WERI-Rb-1 (cell line): ENCODE measurements around the gene NRXN2.
A peak's percentile ranks its signal among the peaks of the same experiment; 100 is the strongest.

Source experiments
- DNase-seq: peaks from one replicate; pipeline ENCODE4 v3.0.0-alpha.2; 2020
- H3K27ac ChIP-seq: fragments of 250-450 bp; sonication (Bioruptor Pico); 2 replicates; pipeline ENCODE4 v1.5.1; 2020; ENCODE audit warnings: mild to moderate bottlenecking, moderate library complexity
- H3K27me3 ChIP-seq: fragments of 250-450 bp; sonication (Bioruptor Pico); 2 replicates; pipeline ENCODE4 v1.5.1; 2021; ENCODE audit warnings: mild to moderate bottlenecking, low read depth, moderate library complexity; ENCODE audit not compliant: insufficient read depth, severe bottlenecking
- H3K36me3 ChIP-seq: fragments of 250-450 bp; sonication (Bioruptor Pico); 2 replicates; pipeline ENCODE4 v1.5.1; 2020; ENCODE audit warnings: mild to moderate bottlenecking, moderate library complexity
- H3K4me3 ChIP-seq: 2 replicates; pipeline ENCODE4 v1.5.1; 2011; ENCODE audit warnings: low read depth, mild to moderate bottlenecking, control low read depth, low read length
- H3K9me3 ChIP-seq: fragments of 250-450 bp; sonication (Bioruptor Pico); 2 replicates; pipeline ENCODE4 v1.5.1; 2021; ENCODE audit warnings: mild to moderate bottlenecking, moderate library complexity; ENCODE audit not compliant: severe bottlenecking
- TF ChIP-seq, protein P1 (sequence below): IDR thresholded peaks from 2 replicates; pipeline ENCODE4 v1.5.1; 2011; ENCODE audit warnings: low read depth, mild to moderate bottlenecking, control low read depth, inconsistent platforms, low read length

Gene NRXN2

DNA sequence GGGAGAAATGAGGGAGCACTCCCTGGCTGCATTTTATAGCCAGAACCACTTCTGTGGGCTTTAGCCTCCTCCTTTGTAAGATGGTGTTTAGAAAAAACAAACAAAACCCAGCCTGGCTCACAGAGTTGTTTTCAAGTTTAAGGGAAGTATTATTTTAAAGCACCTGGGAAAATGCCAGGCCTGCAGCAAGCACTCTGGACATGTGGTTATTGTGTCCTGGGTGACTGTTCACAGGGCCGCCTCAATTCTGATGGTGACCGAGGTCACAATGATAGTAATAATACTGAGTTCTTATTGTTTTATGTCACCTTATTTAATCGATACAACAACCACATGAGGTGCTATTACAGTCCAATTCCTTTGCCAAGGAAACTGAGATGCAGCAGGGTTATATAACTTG is 152.7 kb downstream of the NRXN2 start:
- Histone ChIP-seq H3K27ac (no peak overlapping the region), H3K9me3 (no peaks in the 10 kb centered on the region), H3K27me3 (no peaks in the 10 kb centered on the region), H3K4me3 (no peak overlapping the region), H3K36me3 (no peaks in the 10 kb centered on the region)
- TF ChIP-seq, protein P1, sequence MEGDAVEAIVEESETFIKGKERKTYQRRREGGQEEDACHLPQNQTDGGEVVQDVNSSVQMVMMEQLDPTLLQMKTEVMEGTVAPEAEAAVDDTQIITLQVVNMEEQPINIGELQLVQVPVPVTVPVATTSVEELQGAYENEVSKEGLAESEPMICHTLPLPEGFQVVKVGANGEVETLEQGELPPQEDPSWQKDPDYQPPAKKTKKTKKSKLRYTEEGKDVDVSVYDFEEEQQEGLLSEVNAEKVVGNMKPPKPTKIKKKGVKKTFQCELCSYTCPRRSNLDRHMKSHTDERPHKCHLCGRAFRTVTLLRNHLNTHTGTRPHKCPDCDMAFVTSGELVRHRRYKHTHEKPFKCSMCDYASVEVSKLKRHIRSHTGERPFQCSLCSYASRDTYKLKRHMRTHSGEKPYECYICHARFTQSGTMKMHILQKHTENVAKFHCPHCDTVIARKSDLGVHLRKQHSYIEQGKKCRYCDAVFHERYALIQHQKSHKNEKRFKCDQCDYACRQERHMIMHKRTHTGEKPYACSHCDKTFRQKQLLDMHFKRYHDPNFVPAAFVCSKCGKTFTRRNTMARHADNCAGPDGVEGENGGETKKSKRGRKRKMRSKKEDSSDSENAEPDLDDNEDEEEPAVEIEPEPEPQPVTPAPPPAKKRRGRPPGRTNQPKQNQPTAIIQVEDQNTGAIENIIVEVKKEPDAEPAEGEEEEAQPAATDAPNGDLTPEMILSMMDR: no peak
- no peak for DNase-seq

DNA sequence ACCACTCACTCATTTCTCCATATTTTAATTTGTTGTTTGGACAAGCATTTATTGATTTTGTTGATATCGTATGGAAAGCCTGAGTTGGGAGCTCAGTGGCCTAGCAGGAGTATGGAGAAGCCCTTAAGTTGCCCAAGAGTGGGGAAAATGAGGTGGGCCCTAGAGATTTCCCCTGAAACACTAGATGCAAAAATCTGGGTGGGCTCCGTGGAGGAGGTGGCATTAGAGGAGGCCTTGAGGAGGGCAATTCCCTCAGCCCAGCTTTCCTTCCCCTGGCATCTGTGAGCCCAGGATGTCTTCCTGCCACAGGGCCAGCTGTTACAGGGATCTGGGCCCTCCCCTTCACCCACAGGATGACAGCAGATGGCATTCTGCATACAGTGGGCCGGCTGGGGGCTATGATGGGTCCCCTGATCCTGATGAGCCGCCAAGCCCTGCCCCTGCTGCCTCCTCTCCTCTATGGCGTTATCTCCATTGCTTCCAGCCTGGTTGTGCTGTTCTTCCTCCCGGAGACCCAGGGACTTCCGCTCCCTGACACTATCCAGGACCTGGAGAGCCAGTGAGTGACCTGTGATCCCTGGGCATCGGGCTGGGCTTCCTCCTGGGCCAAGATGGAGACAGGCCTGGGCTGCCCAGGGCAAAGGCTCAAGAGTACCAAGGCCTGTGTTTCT is 153.6 kb downstream of the NRXN2 start:
- no peak for DNase-seq

DNA sequence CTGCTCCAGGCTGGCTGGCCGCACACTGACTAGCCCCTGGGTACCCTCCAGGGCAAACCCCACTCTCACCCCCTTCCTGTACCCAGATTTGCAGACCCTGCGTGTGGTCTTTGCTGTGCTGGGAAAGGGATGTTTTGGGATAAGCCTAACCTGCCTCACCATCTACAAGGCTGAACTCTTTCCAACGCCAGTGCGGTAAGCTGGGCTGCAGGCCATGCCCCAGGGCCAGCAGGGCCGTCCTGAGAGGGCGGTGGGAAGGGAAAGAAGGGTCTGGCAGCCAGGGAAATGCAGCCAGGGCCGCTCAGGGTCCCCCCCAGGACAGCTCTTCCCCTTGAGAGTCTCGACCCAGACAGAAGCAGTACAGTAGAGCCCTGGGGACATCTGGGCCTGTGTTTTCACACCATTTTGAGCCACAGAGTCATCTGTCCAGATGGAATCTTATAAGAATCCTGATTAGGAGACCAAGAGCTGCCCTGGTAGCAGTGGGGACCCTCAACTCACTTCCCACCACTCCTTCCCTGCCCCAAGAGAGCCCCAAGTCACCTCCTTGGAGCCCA is 154.3 kb downstream of the NRXN2 start:
- H3K4me3 ChIP-seq: no peak overlapping the region
- TF ChIP-seq, protein P1: no peak
- DNase-seq: no peak
- no peak overlapping the region for H3K27ac ChIP-seq
- no peaks in the 10 kb centered on the region for H3K9me3 ChIP-seq
- H3K27me3 ChIP-seq: no peaks in the 10 kb centered on the region
- no peaks in the 10 kb centered on the region for H3K36me3 ChIP-seq

More for the DNA sequence above, 153.6 kb downstream of the NRXN2 start:
- no peak overlapping the region for H3K27ac ChIP-seq
- H3K36me3 ChIP-seq: no peaks in the 10 kb centered on the region
- no peaks in the 10 kb centered on the region for H3K27me3 ChIP-seq
- no peak overlapping the region for H3K4me3 ChIP-seq
- no peaks in the 10 kb centered on the region for H3K9me3 ChIP-seq
- TF ChIP-seq, protein P1: no peak

DNA sequence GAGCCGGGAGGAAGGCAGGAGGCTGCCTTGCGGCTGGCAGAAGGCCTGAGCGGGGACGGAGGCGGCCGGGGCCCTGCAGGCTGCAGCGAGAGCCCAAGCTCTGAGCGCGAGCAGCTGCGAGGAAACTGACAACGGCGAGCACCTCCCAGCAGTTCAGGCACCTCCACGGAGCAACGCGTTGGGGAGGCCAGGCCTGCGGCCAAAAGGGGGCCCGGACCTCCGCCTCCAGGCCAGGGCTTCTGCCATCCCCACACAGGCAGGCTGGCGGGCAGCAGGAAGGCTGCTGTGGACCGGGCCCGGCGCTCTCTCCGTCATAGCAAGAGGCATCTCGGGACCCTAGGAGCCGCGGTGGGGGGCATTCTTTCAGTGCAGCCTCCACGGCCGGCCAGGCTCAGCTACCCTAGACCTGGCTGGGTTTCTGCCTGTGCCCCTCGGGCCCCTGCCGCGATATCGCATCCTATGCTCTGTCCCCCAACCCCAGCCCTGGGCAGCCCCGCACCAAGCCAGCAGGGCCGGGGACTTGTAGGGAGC is 154.9 kb downstream of the NRXN2 start:
- no peak overlapping the region for H3K27ac ChIP-seq
- H3K27me3 ChIP-seq: no peaks in the 10 kb centered on the region
- H3K36me3 ChIP-seq: no peaks in the 10 kb centered on the region
- TF ChIP-seq, protein P1: no peak
- no peaks in the 10 kb centered on the region for H3K9me3 ChIP-seq
- no peak for DNase-seq
- H3K4me3 ChIP-seq: no peak overlapping the region

DNA sequence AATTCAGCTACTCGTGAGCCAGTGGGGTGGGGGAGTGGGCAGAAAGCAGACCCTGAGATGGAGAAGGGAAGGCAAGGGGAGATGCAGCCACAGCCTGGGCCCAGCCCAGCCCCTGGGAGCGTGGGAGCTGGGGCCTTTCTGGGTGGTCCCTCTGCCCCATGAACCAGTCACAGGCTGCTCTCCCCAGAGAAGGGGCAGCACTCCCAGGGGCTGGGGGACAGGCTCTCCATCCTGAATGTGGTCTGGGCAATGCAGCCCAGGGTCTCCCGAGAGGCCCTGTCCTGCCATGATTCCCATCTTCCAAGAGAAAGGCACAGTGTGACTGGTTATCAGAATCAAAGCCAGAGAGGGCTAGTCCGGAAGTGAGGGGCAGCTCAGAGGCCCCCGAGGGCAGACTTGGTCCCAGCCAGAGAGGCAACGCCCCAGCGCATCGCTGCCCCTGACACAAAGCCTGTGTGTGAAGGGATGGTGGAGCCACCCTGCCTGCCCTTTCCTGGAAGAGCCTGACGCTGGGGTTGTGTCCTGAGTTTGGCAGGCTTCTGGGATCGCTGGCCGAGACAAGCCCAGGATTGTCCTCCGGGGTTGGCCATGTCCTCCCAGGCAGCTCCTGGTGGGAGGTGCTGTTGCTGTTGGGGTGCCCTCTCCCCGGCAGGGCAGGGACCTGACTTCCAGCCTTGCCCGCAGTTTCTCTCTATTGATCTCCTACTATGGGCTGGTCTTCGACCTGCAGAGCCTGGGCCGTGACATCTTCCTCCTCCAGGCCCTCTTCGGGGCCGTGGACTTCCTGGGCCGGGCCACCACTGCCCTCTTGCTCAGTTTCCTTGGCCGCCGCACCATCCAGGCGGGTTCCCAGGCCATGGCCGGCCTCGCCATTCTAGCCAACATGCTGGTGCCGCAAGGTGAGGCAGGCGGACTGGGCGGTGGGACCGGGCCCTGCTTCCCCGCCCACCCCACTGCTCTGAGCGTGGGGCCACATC is 155.8 kb downstream of the NRXN2 start:
- H3K27me3 ChIP-seq: no peaks in the 10 kb centered on the region
- 0 out of 2 replicates have a peak overlapping the region, but pooled peaks have one; percentile 0 for H3K27ac ChIP-seq
- H3K4me3 ChIP-seq: no peak overlapping the region

More for the DNA sequence above, 155.8 kb downstream of the NRXN2 start:
- TF ChIP-seq, protein P1: no peak
- Histone ChIP-seq H3K9me3 (no peaks in the 10 kb centered on the region), H3K36me3 (no peaks in the 10 kb centered on the region)
- no peak for DNase-seq
